Measurements from ENCODE around the gene IKBKE.

Gene IKBKE

GRCh38 chr1:206526064-206526911 is 56.0 kb downstream of the IKBKE start:
- Histone ChIP-seq H3K4me1 (ENCODE audit: control insufficient read depth, insufficient read depth, low read length, poor library complexity, severe bottlenecking) (no peaks in the 10 kb centered on the region), H3K36me3 (ENCODE audit: control insufficient read depth, insufficient read depth, low read length) (no peaks in the 10 kb centered on the region), H3K9me3 (ENCODE audit: control insufficient read depth, low read length) (no peaks in the 10 kb centered on the region), H3K4me3 (ENCODE audit: extremely low read depth, insufficient read depth, low read length, poor library complexity, severe bottlenecking) (no peak overlapping the region), H3K27ac (ENCODE audit: low read depth, low read length, severe bottlenecking) (no peak overlapping the region)
- WGBS, 2 experiments (ENCODE audit: insufficient coverage in 2 of 2), result 82 to 86% methylated on average over 4 of the region's 6 CpGs

- Histone ChIP-seq H3K27ac (ENCODE audit: low read depth, low read length, severe bottlenecking) (no peak overlapping the region), H3K36me3 (ENCODE audit: control insufficient read depth, insufficient read depth, low read length) (no peaks in the 10 kb centered on the region), H3K4me1 (ENCODE audit: control insufficient read depth, insufficient read depth, low read length, poor library complexity, severe bottlenecking) (no peaks in the 10 kb centered on the region), H3K4me3 (ENCODE audit: extremely low read depth, insufficient read depth, low read length, poor library complexity, severe bottlenecking) (no peak overlapping the region), H3K9me3 (ENCODE audit: control insufficient read depth, low read length) (no peaks in the 10 kb centered on the region)
- WGBS, 2 experiments (ENCODE audit: insufficient coverage in 2 of 2), result 89 to 91% methylated on average over 4 to 6 of the region's 7 CpGs
These were observed 59.1 kb downstream of the IKBKE start for GRCh38 chr1:206529425-206529824.

GRCh38 chr1:206532368-206532767 is 62.1 kb downstream of the IKBKE start:
- no peak overlapping the region for H3K27ac ChIP-seq (ENCODE audit: low read depth, low read length, severe bottlenecking)
- no peaks in the 10 kb centered on the region for H3K9me3 ChIP-seq (ENCODE audit: control insufficient read depth, low read length)
- no peaks in the 10 kb centered on the region for H3K4me1 ChIP-seq (ENCODE audit: control insufficient read depth, insufficient read depth, low read length, poor library complexity, severe bottlenecking)
- no peak overlapping the region for H3K4me3 ChIP-seq (ENCODE audit: extremely low read depth, insufficient read depth, low read length, poor library complexity, severe bottlenecking)
- 93% methylated on average over 4 to 6 of the region's 7 CpGs for WGBS, 2 experiments (ENCODE audit: insufficient coverage in 2 of 2)
- no peaks in the 10 kb centered on the region for H3K36me3 ChIP-seq (ENCODE audit: control insufficient read depth, insufficient read depth, low read length)

- WGBS, 2 experiments (ENCODE audit: insufficient coverage in 2 of 2), result 77 to 89% methylated on average over 3 of the region's 3 CpGs
- H3K27ac ChIP-seq (ENCODE audit: low read depth, low read length, severe bottlenecking), result no peak overlapping the region
- no peaks in the 10 kb centered on the region for H3K9me3 ChIP-seq (ENCODE audit: control insufficient read depth, low read length)
These were observed 64.3 kb downstream of the IKBKE start for GRCh38 chr1:206534552-206534951.

GRCh38 chr1:206535853-206536188 is 65.5 kb downstream of the IKBKE start:
- H3K9me3 ChIP-seq (ENCODE audit: control insufficient read depth, low read length), result no peaks in the 10 kb centered on the region
- 81 to 90% methylated on average over 5 of the region's 6 CpGs for WGBS, 2 experiments (ENCODE audit: insufficient coverage in 2 of 2)
- no peak overlapping the region for H3K27ac ChIP-seq (ENCODE audit: low read depth, low read length, severe bottlenecking)
- no peaks in the 10 kb centered on the region for H3K36me3 ChIP-seq (ENCODE audit: control insufficient read depth, insufficient read depth, low read length)
- no peak overlapping the region for H3K4me3 ChIP-seq (ENCODE audit: extremely low read depth, insufficient read depth, low read length, poor library complexity, severe bottlenecking)
- H3K4me1 ChIP-seq (ENCODE audit: control insufficient read depth, insufficient read depth, low read length, poor library complexity, severe bottlenecking), result no peaks in the 10 kb centered on the region

More at GRCh38 chr1:206534552-206534951, 64.3 kb downstream of the IKBKE start:
- H3K36me3 ChIP-seq (ENCODE audit: control insufficient read depth, insufficient read depth, low read length), result no peaks in the 10 kb centered on the region
- H3K4me1 ChIP-seq (ENCODE audit: control insufficient read depth, insufficient read depth, low read length, poor library complexity, severe bottlenecking), result no peaks in the 10 kb centered on the region
- H3K4me3 ChIP-seq (ENCODE audit: extremely low read depth, insufficient read depth, low read length, poor library complexity, severe bottlenecking), result no peak overlapping the region

- 78 to 82% methylated on average over 4 of the region's 4 CpGs for WGBS, 2 experiments (ENCODE audit: insufficient coverage in 2 of 2)
- no peak overlapping the region for H3K4me3 ChIP-seq (ENCODE audit: extremely low read depth, insufficient read depth, low read length, poor library complexity, severe bottlenecking)
- no peaks in the 10 kb centered on the region for H3K9me3 ChIP-seq (ENCODE audit: control insufficient read depth, low read length)
These were observed 66.9 kb downstream of the IKBKE start for GRCh38 chr1:206537141-206537540.

GRCh38 chr1:206538086-206538770 is 68.0 kb downstream of the IKBKE start:
- Histone ChIP-seq H3K9me3 (ENCODE audit: control insufficient read depth, low read length) (no peaks in the 10 kb centered on the region), H3K36me3 (ENCODE audit: control insufficient read depth, insufficient read depth, low read length) (no peaks in the 10 kb centered on the region), H3K27ac (ENCODE audit: low read depth, low read length, severe bottlenecking) (no peak overlapping the region), H3K4me3 (ENCODE audit: extremely low read depth, insufficient read depth, low read length, poor library complexity, severe bottlenecking) (no peak overlapping the region), H3K4me1 (ENCODE audit: control insufficient read depth, insufficient read depth, low read length, poor library complexity, severe bottlenecking) (no peaks in the 10 kb centered on the region)
- 87 to 91% methylated on average over 6 of the region's 6 CpGs for WGBS, 2 experiments (ENCODE audit: insufficient coverage in 2 of 2)

More at GRCh38 chr1:206537141-206537540, 66.9 kb downstream of the IKBKE start:
- Histone ChIP-seq H3K36me3 (ENCODE audit: control insufficient read depth, insufficient read depth, low read length) (no peaks in the 10 kb centered on the region), H3K27ac (ENCODE audit: low read depth, low read length, severe bottlenecking) (no peak overlapping the region), H3K4me1 (ENCODE audit: control insufficient read depth, insufficient read depth, low read length, poor library complexity, severe bottlenecking) (no peaks in the 10 kb centered on the region)

- no peaks in the 10 kb centered on the region for H3K9me3 ChIP-seq (ENCODE audit: control insufficient read depth, low read length)
- H3K4me1 ChIP-seq (ENCODE audit: control insufficient read depth, insufficient read depth, low read length, poor library complexity, severe bottlenecking), result no peaks in the 10 kb centered on the region
- no peaks in the 10 kb centered on the region for H3K36me3 ChIP-seq (ENCODE audit: control insufficient read depth, insufficient read depth, low read length)
- WGBS, 2 experiments (ENCODE audit: insufficient coverage in 2 of 2), result 83 to 100% methylated on average over 1 to 4 of the region's 10 CpGs
- no peak overlapping the region for H3K27ac ChIP-seq (ENCODE audit: low read depth, low read length, severe bottlenecking)
- H3K4me3 ChIP-seq (ENCODE audit: extremely low read depth, insufficient read depth, low read length, poor library complexity, severe bottlenecking), result no peak overlapping the region
These were observed 68.8 kb downstream of the IKBKE start for GRCh38 chr1:206538901-206539640.

- H3K4me1 ChIP-seq (ENCODE audit: control insufficient read depth, insufficient read depth, low read length, poor library complexity, severe bottlenecking), result no peaks in the 10 kb centered on the region
- no peak overlapping the region for H3K27ac ChIP-seq (ENCODE audit: low read depth, low read length, severe bottlenecking)
- no peaks in the 10 kb centered on the region for H3K9me3 ChIP-seq (ENCODE audit: control insufficient read depth, low read length)
- no peak overlapping the region for H3K4me3 ChIP-seq (ENCODE audit: extremely low read depth, insufficient read depth, low read length, poor library complexity, severe bottlenecking)
- 89 to 95% methylated on average over 5 to 7 of the region's 8 CpGs for WGBS, 2 experiments (ENCODE audit: insufficient coverage in 2 of 2)
- H3K36me3 ChIP-seq (ENCODE audit: control insufficient read depth, insufficient read depth, low read length), result no peaks in the 10 kb centered on the region
These were observed 69.9 kb downstream of the IKBKE start for GRCh38 chr1:206540044-206540780.

- Histone ChIP-seq H3K4me3 (ENCODE audit: extremely low read depth, insufficient read depth, low read length, poor library complexity, severe bottlenecking) (no peak overlapping the region), H3K9me3 (ENCODE audit: control insufficient read depth, low read length) (no peaks in the 10 kb centered on the region), H3K36me3 (ENCODE audit: control insufficient read depth, insufficient read depth, low read length) (no peaks in the 10 kb centered on the region), H3K27ac (ENCODE audit: low read depth, low read length, severe bottlenecking) (no peak overlapping the region), H3K4me1 (ENCODE audit: control insufficient read depth, insufficient read depth, low read length, poor library complexity, severe bottlenecking) (no peaks in the 10 kb centered on the region)
- WGBS, 2 experiments (ENCODE audit: insufficient coverage in 2 of 2), result 92 to 95% methylated on average over 7 of the region's 7 CpGs
These were observed 71.1 kb downstream of the IKBKE start for GRCh38 chr1:206541236-206541833.
